ENCODE results near the gene ACOT11. TPM values are rescaled to one million over a fixed set of nuclear protein-coding genes. Genes with fewer than 3 reads are reported as not detected.

ACOT11 gene
- total and polyA plus RNA-seq, 2 experiments from 2014 or later, result 13.8 to 20.0 TPM

DNA sequence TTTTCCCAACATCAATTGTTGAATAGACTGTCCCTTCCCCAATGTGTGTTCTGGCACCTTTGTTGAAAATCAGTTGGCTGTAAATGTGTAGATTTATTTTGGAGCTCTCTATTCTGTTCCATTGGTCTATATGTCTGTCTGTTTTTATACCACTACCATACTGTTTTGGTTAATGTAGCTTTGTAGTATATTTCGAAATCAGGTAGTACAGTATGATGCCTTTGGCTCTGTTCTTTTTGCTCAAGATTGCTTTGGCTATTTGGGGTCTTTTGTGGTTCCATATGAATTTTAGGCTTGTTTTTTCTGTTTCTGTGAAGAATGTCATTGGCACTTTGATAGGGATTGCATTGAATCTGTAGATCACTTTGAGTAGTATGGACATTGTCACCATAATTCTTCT lies 8.1 kb downstream of the ACOT11 start:
- H3K4me1 ChIP-seq (ENCODE audit: insufficient read depth), result no peaks in the 10 kb centered on the region
- no peaks in the 10 kb centered on the region for H3K9me2 ChIP-seq (replicated peaks; ENCODE audit: insufficient read depth)
- H3K4me3 ChIP-seq, result no peak overlapping the region
- no peak overlapping the region for H3K27ac ChIP-seq
- H3K36me3 ChIP-seq (replicated peaks; ENCODE audit: insufficient read depth, low read depth), result no peaks in the 10 kb centered on the region
- no peaks in the 10 kb centered on the region for H4K20me1 ChIP-seq (ENCODE audit: insufficient read depth, poor library complexity, severe bottlenecking)
- no peak for TF ChIP-seq EZH2 (IDR thresholded peaks at IDR 0.05; ENCODE audit: borderline replicate concordance)
- TF ChIP-seq, protein P1, sequence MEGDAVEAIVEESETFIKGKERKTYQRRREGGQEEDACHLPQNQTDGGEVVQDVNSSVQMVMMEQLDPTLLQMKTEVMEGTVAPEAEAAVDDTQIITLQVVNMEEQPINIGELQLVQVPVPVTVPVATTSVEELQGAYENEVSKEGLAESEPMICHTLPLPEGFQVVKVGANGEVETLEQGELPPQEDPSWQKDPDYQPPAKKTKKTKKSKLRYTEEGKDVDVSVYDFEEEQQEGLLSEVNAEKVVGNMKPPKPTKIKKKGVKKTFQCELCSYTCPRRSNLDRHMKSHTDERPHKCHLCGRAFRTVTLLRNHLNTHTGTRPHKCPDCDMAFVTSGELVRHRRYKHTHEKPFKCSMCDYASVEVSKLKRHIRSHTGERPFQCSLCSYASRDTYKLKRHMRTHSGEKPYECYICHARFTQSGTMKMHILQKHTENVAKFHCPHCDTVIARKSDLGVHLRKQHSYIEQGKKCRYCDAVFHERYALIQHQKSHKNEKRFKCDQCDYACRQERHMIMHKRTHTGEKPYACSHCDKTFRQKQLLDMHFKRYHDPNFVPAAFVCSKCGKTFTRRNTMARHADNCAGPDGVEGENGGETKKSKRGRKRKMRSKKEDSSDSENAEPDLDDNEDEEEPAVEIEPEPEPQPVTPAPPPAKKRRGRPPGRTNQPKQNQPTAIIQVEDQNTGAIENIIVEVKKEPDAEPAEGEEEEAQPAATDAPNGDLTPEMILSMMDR (IDR thresholded peaks at IDR 0.05; ENCODE audit: poor library complexity), result no peak
- no peak for TF ChIP-seq EZH2phosphoT487 (IDR thresholded peaks at IDR 0.05; ENCODE audit: low read depth, severe bottlenecking, unreplicated experiment)
- no peak for DNase-seq (ENCODE audit: low spot score)
- peaks cover 5% of the 10 kb centered on the region for H3K9me3 ChIP-seq (ENCODE audit: low read depth)
- WGBS (ENCODE audit: low lambda C conversion rate, missing lambda C conversion rate), result 100% methylated on average over 1 of the region's 1 CpG
- no peaks in the 10 kb centered on the region for H3K79me2 ChIP-seq
- H3K4me2 ChIP-seq, result no peak overlapping the region
- H3K27me3 ChIP-seq, result no peaks in the 10 kb centered on the region
- no peak overlapping the region for H2AFZ ChIP-seq

DNA sequence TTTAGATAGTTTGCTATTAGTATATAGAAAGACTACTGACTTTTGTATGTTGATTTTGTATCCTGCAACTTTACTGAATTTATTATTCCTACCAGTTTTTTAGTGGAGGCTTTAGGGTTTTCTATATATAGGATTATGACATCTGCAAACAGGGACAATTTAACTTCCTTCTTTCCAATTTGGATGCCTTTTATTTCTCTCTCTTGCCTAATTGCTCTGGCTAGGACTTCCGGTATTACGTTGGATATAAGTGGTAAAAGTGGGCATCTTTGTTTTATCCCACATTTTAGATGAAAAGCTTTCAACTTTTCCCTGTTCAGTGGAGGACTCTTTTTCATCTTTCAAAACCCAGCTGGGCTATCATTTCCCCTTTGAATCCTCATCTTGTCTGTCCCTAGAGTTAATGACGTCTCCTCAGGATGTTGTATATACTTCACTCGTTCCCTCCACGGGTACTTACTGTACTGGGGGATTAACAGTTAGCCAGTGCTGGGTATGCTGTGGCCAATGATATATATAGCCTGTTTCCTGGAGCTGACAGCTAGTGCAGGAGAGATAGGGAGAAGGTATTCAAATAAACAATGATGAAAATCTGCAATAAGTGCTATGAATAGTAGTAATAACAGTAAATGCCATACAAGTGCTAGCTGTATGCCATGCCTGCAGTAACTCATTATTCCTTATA lies 9.8 kb downstream of the ACOT11 start:
- Histone ChIP-seq H3K4me2 (no peak overlapping the region), H3K4me3 (no peak overlapping the region), H3K36me3 (replicated peaks; ENCODE audit: insufficient read depth, low read depth) (no peaks in the 10 kb centered on the region), H3K9me3 (ENCODE audit: low read depth) (peaks cover 5% of the 10 kb centered on the region), H3K4me1 (ENCODE audit: insufficient read depth) (no peaks in the 10 kb centered on the region), H3K27ac (no peak overlapping the region), H3K27me3 (no peaks in the 10 kb centered on the region), H4K20me1 (ENCODE audit: insufficient read depth, poor library complexity, severe bottlenecking) (no peaks in the 10 kb centered on the region), H3K9me2 (replicated peaks; ENCODE audit: insufficient read depth) (no peaks in the 10 kb centered on the region), H2AFZ (no peak overlapping the region), H3K79me2 (no peaks in the 10 kb centered on the region)
- WGBS (ENCODE audit: low lambda C conversion rate, missing lambda C conversion rate), result 55% methylated on average over 5 of the region's 5 CpGs
- TF ChIP-seq EZH2 (IDR thresholded peaks at IDR 0.05; ENCODE audit: borderline replicate concordance) (no peak), EZH2phosphoT487 (IDR thresholded peaks at IDR 0.05; ENCODE audit: low read depth, severe bottlenecking, unreplicated experiment) (no peak)
- TF ChIP-seq, protein P1 (IDR thresholded peaks at IDR 0.05; ENCODE audit: poor library complexity), result no peak
- no peak for DNase-seq (ENCODE audit: low spot score)

DNA sequence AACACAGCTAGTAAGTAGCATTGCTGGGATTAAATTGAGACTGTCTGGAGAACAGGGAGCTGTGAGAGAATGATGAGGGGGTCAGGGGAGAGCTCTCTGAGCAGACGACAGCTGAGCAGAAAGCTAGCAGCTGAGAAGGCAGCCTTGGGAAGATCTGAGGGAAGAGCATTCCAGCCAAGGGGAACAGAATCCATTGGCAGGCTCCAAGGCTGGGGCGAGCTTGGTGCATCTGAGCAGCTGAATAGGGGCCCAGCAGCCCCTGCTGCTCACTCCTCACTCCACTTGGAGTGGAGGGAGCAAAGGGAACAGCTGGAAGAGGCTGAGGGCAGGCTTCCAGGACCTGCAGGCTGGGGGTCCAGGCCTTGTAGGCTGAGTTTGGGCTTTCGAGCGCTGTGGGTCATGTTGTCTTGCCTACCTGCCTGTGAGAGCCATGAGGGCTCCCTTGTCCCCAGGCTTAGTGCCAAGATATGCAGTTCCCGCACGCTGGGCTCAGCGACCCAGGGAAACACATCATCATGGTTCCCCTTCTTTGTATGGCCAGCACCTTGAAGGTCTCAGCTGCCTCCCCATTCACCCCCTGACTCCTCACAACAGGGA lies 10.5 kb downstream of the ACOT11 start:
- H3K4me2 ChIP-seq, result no peak overlapping the region
- no peaks in the 10 kb centered on the region for H3K27me3 ChIP-seq
- no peaks in the 10 kb centered on the region for H3K36me3 ChIP-seq (replicated peaks; ENCODE audit: insufficient read depth, low read depth)
- H3K4me1 ChIP-seq (ENCODE audit: insufficient read depth), result no peaks in the 10 kb centered on the region
- H3K4me3 ChIP-seq, result no peak overlapping the region
- 93% methylated on average over 7 of the region's 7 CpGs for WGBS (ENCODE audit: low lambda C conversion rate, missing lambda C conversion rate)
- no peaks in the 10 kb centered on the region for H3K79me2 ChIP-seq
- H3K9me3 ChIP-seq (ENCODE audit: low read depth), result peaks cover 5% of the 10 kb centered on the region
- H3K9me2 ChIP-seq (replicated peaks; ENCODE audit: insufficient read depth), result no peaks in the 10 kb centered on the region
- DNase-seq (ENCODE audit: low spot score), result peak; percentile 2
- no peaks in the 10 kb centered on the region for H4K20me1 ChIP-seq (ENCODE audit: insufficient read depth, poor library complexity, severe bottlenecking)
- H2AFZ ChIP-seq, result no peak overlapping the region
- H3K27ac ChIP-seq, result no peak overlapping the region
- TF ChIP-seq EZH2 (IDR thresholded peaks at IDR 0.05; ENCODE audit: borderline replicate concordance), result no peak
- TF ChIP-seq, protein P1 (IDR thresholded peaks at IDR 0.05; ENCODE audit: poor library complexity), result no peak
- no peak for TF ChIP-seq EZH2phosphoT487 (IDR thresholded peaks at IDR 0.05; ENCODE audit: low read depth, severe bottlenecking, unreplicated experiment)
